ENCODE measurements around the gene TEX2.
A peak's percentile ranks its signal among the peaks of the same experiment; 100 is the strongest.

TEX2 gene

GRCh38 chr17:64158406-64158805, 104.7 kb downstream of the TEX2 start:
- DNase-seq: no peak

GRCh38 chr17:64157669-64158180, 105.3 kb downstream of the TEX2 start:
- no peak for DNase-seq

GRCh38 chr17:64156670-64157069, 106.4 kb downstream of the TEX2 start:
- no peak for DNase-seq

GRCh38 chr17:64155751-64156544, 107.1 kb downstream of the TEX2 start:
- DNase-seq: peak; percentile 53 to 84 (median 78)

- DNase-seq: no peak
Measured at GRCh38 chr17:64155129-64155528, 107.9 kb downstream of the TEX2 start.

- no peak for DNase-seq
Measured at GRCh38 chr17:64154717-64155116, 108.3 kb downstream of the TEX2 start.

- peak in 3 of 4 experiments; percentile 41 to 44 (median 43) for DNase-seq
Measured at GRCh38 chr17:64154313-64154695, 108.8 kb downstream of the TEX2 start.

- DNase-seq: no peak
Measured at GRCh38 chr17:64153565-64154312, 109.3 kb downstream of the TEX2 start.

GRCh38 chr17:64152428-64153125, 110.5 kb downstream of the TEX2 start:
- no peak for DNase-seq

- DNase-seq: no peak
Measured at GRCh38 chr17:64151016-64151368, 112.1 kb downstream of the TEX2 start.

GRCh38 chr17:64150237-64151015, 112.6 kb downstream of the TEX2 start:
- peak; percentile 27 to 60 (median 41) for DNase-seq

- no peak for DNase-seq
Measured at GRCh38 chr17:64149196-64149595, 113.9 kb downstream of the TEX2 start.

- peak; percentile 22 to 60 (median 52) for DNase-seq
Measured at GRCh38 chr17:64148699-64149098, 114.4 kb downstream of the TEX2 start.

GRCh38 chr17:64148017-64148631, 114.9 kb downstream of the TEX2 start:
- DNase-seq: no peak

- DNase-seq: peak; percentile 28 to 69 (median 52)
Measured at GRCh38 chr17:64147110-64148016, 115.7 kb downstream of the TEX2 start.

- DNase-seq: peak; percentile 53 to 71 (median 57)
Measured at GRCh38 chr17:64146418-64147109, 116.5 kb downstream of the TEX2 start.

- DNase-seq: peak; percentile 97 to 99 (median 98)
Measured at GRCh38 chr17:64145751-64146417, 117.2 kb downstream of the TEX2 start.

GRCh38 chr17:64145375-64145750, 117.7 kb downstream of the TEX2 start:
- DNase-seq: no peak

- no peak for DNase-seq
Measured at GRCh38 chr17:64139542-64139941, 123.5 kb downstream of the TEX2 start.

GRCh38 chr17:64138441-64138840, 124.6 kb downstream of the TEX2 start:
- DNase-seq: no peak
